H9 (cell line): ENCODE measurements around the gene ARHGEF7. TPM values are rescaled to one million over a fixed set of nuclear protein-coding genes. Genes with fewer than 3 reads are reported as not detected.

Source experiments
- DNase-seq: peaks from one replicate; pipeline ENCODE4 v3.0.0-alpha.2; 2017
- H2AFZ ChIP-seq: one replicate; pipeline ENCODE4 v1.6.1; 2013; ENCODE audit warnings: mild to moderate bottlenecking, low read length, control low read depth, moderate library complexity
- H2AK5ac ChIP-seq: 2 replicates; pipeline ENCODE4 v1.6.1; 2013; ENCODE audit warnings: low read length, control low read depth, mixed read lengths; ENCODE audit not compliant: insufficient read length
- H2BK120ac ChIP-seq: one replicate; pipeline ENCODE4 v1.6.1; 2013; ENCODE audit warnings: low read depth, mild to moderate bottlenecking, low read length, control low read depth, inconsistent platforms; ENCODE audit not compliant: poor library complexity, severe bottlenecking
- H2BK12ac ChIP-seq: 2 replicates; pipeline ENCODE4 v1.6.1; 2013; ENCODE audit warnings: low read length, control low read depth, mixed read lengths, low read depth; ENCODE audit not compliant: insufficient read length
- H2BK15ac ChIP-seq: 2 replicates; pipeline ENCODE4 v1.6.1; 2013; ENCODE audit warnings: low read depth, low read length, control low read depth
- H2BK20ac ChIP-seq: one replicate; pipeline ENCODE4 v1.6.1; 2013; ENCODE audit warnings: low read depth, mild to moderate bottlenecking, low read length, control low read depth, inconsistent platforms; ENCODE audit not compliant: poor library complexity, severe bottlenecking
- H2BK5ac ChIP-seq: 2 replicates; pipeline ENCODE4 v1.6.1; 2013; ENCODE audit warnings: low read length, control low read depth, mixed read lengths; ENCODE audit not compliant: insufficient read length
- H3K14ac ChIP-seq: 2 replicates; pipeline ENCODE4 v1.6.1; 2013; ENCODE audit warnings: low read length, control low read depth; ENCODE audit not compliant: insufficient read depth
- H3K18ac ChIP-seq: 2 replicates; pipeline ENCODE4 v1.6.1; 2013; ENCODE audit warnings: low read depth, mild to moderate bottlenecking, mixed read lengths, low read length, control low read depth; ENCODE audit not compliant: insufficient read length
- H3K23ac ChIP-seq: 2 replicates; pipeline ENCODE4 v1.6.1; 2013; ENCODE audit warnings: low read length, control low read depth, mixed read lengths, low read depth; ENCODE audit not compliant: insufficient read length
- H3K23me2 ChIP-seq: 2 replicates; pipeline ENCODE4 v1.6.1; 2013; ENCODE audit warnings: low read depth, mild to moderate bottlenecking, mixed read lengths, low read length, control low read depth; ENCODE audit not compliant: insufficient read length, poor library complexity, severe bottlenecking
- H3K27ac ChIP-seq: 2 replicates; pipeline ENCODE4 v1.5.1; 2013; ENCODE audit warnings: low read length, control low read depth, mixed read lengths, low read depth; ENCODE audit not compliant: insufficient read length
- H3K27me3 ChIP-seq: 2 replicates; pipeline ENCODE4 v1.6.1; 2013; ENCODE audit warnings: low read length, control low read depth, inconsistent platforms; ENCODE audit not compliant: insufficient read depth
- H3K4ac ChIP-seq: 2 replicates; pipeline ENCODE4 v1.6.1; 2013; ENCODE audit warnings: low read depth, mild to moderate bottlenecking, control low read depth, inconsistent platforms, low read length, moderate library complexity
- H3K4me1 ChIP-seq: 2 replicates; pipeline ENCODE4 v1.6.1; 2013; ENCODE audit warnings: low read length, control low read depth, inconsistent platforms; ENCODE audit not compliant: insufficient read depth
- H3K4me2 ChIP-seq: 2 replicates; pipeline ENCODE4 v1.6.1; 2013; ENCODE audit warnings: low read length, control low read depth, mixed read lengths; ENCODE audit not compliant: insufficient read length, insufficient read depth
- H3K56ac ChIP-seq: 2 replicates; pipeline ENCODE4 v1.6.1; 2013; ENCODE audit warnings: low read depth, mild to moderate bottlenecking, mixed read lengths, low read length, control low read depth; ENCODE audit not compliant: insufficient read length
- H3K79me1 ChIP-seq: 2 replicates; pipeline ENCODE4 v1.6.1; 2013; ENCODE audit warnings: low read depth, mild to moderate bottlenecking, moderate library complexity, low read length, control low read depth, inconsistent platforms; ENCODE audit not compliant: insufficient read depth, poor library complexity, severe bottlenecking
- H3K79me2 ChIP-seq: 2 replicates; pipeline ENCODE4 v1.6.1; 2013; ENCODE audit warnings: low read length, control low read depth, inconsistent platforms; ENCODE audit not compliant: insufficient read depth
- H3K9ac ChIP-seq: 2 replicates; pipeline ENCODE4 v1.6.1; 2013; ENCODE audit warnings: low read length, control low read depth, mixed read lengths; ENCODE audit not compliant: insufficient read length; ENCODE audit errors: extremely low read depth
- H3K9me3 ChIP-seq: one replicate; pipeline ENCODE4 v1.6.1; 2013; ENCODE audit warnings: low read depth, low read length, inconsistent platforms; ENCODE audit not compliant: control insufficient read depth
- H3T11ph ChIP-seq: one replicate; pipeline ENCODE4 v1.6.1; 2013; ENCODE audit warnings: mild to moderate bottlenecking, low read length, control low read depth, inconsistent platforms
- H4K20me1 ChIP-seq: one replicate; pipeline ENCODE4 v1.6.1; 2013; ENCODE audit not compliant: control insufficient read depth, insufficient read length, insufficient read depth
- H4K5ac ChIP-seq: 2 replicates; pipeline ENCODE4 v1.6.1; 2013; ENCODE audit warnings: low read depth, mild to moderate bottlenecking, mixed read lengths, low read length, control low read depth; ENCODE audit not compliant: insufficient read length
- H4K8ac ChIP-seq: replicated peaks from 2 replicates; pipeline ENCODE4 v1.6.1; 2013; ENCODE audit warnings: low read length, control low read depth, mixed read lengths, low read depth; ENCODE audit not compliant: insufficient read length
- H4K91ac ChIP-seq: 2 replicates; pipeline ENCODE4 v1.6.1; 2013; ENCODE audit warnings: low read depth, mild to moderate bottlenecking, moderate library complexity, mixed read lengths, low read length, control low read depth; ENCODE audit not compliant: insufficient read length
- H3K27ac Mint-ChIP-seq, 3 experiments: 2 replicates in 2 of 3; 3 replicates in 1 of 3; pipeline ENCODE4 v1.8.0; 2020 to 2021; ENCODE audit warnings: mixed read lengths in 3 of 3, mild to moderate bottlenecking in 1 of 3, moderate library complexity in 1 of 3
- H3K27me3 Mint-ChIP-seq: 2 replicates; pipeline ENCODE4 v1.8.0; 2021; ENCODE audit warnings: low read depth, mild to moderate bottlenecking, moderate library complexity, mixed read lengths
- H3K36me3 Mint-ChIP-seq, 3 experiments: 2 replicates in 2 of 3; 3 replicates in 1 of 3; pipeline ENCODE4 v1.8.0; 2020 to 2021; ENCODE audit warnings: low read depth in 3 of 3, mixed read lengths in 3 of 3; ENCODE audit not compliant: insufficient read depth in 1 of 3
- H3K4me1 Mint-ChIP-seq, 2 experiments: 2 replicates each; pipeline ENCODE4 v1.8.0; 2020; ENCODE audit warnings: mixed read lengths in 2 of 2
- H3K4me3 Mint-ChIP-seq, 2 experiments: 2 replicates in 1 of 2; 3 replicates in 1 of 2; pipeline ENCODE4 v1.8.0; 2020 to 2021; ENCODE audit warnings: mild to moderate bottlenecking in 2 of 2, mixed read lengths in 2 of 2, moderate library complexity in 1 of 2
- H3K9me3 Mint-ChIP-seq, 2 experiments: 2 replicates in 1 of 2; 3 replicates in 1 of 2; pipeline ENCODE4 v1.8.0; 2020; ENCODE audit warnings: mild to moderate bottlenecking in 2 of 2, mixed read lengths in 2 of 2, moderate library complexity in 1 of 2
- CTCF ChIP-seq: fragments of 200-600 bp; sonication (generic); conservative IDR thresholded peaks from 3 replicates; pipeline ENCODE4 v1.8.0; 2021; ENCODE audit warnings: antibody characterized with exemption, mild to moderate bottlenecking
- WGBS: extraction: QIAGEN DNeasy Blood & Tissue Kit; methylation state at CpG from one replicate; pipeline ENCODE4 v1.1.7; 2013; ENCODE audit warnings: missing lambda C conversion rate, low lambda C conversion rate, mixed read lengths; ENCODE audit not compliant: insufficient read length; ENCODE audit errors: extremely low coverage; 5-methylcytosine and 5-hydroxymethylcytosine counted together
- total RNA-seq: library from RNA; stranded (reverse); gene quantifications from 2 replicates; pipeline ENCODE4 v1.2.1, GENCODE V29; 2021

The ARHGEF7 gene
- total RNA-seq, 1 experiment from 2014 or later: 51.9 TPM

GRCh38 chr13:111315347-111315995, 200.4 kb downstream of the ARHGEF7 start:
- H3K4me1 ChIP-seq: no peaks in the 10 kb centered on the region
- no peaks in the 10 kb centered on the region for H3K23me2 ChIP-seq
- H2BK12ac ChIP-seq: no peak overlapping the region
- no peak overlapping the region for H3K27ac ChIP-seq
- no peaks in the 10 kb centered on the region for H4K20me1 ChIP-seq
- H3K18ac ChIP-seq: no peak overlapping the region
- H3K4ac ChIP-seq: no peak overlapping the region
- peaks cover 23 to 28% of the 10 kb centered on the region in 2 experiments for H3K9me3 Mint-ChIP-seq
- H2AFZ ChIP-seq: no peak overlapping the region
- H3K27ac Mint-ChIP-seq: no peak overlapping the region
- no peak overlapping the region for H3K4me3 Mint-ChIP-seq
- H3K36me3 Mint-ChIP-seq: peaks cover 25 to 29% (median 26%) of the 10 kb centered on the region in 3 experiments
- H4K5ac ChIP-seq: no peak overlapping the region
- no peak overlapping the region for H4K91ac ChIP-seq
- no peaks in the 10 kb centered on the region for H3K27me3 ChIP-seq
- no peak overlapping the region for H3K56ac ChIP-seq
- 0 out of 2 replicates have a peak, but pooled peaks cover 2% of the 10 kb centered on the region for H3K79me2 ChIP-seq
- no peaks in the 10 kb centered on the region for H3K79me1 ChIP-seq
- H4K8ac ChIP-seq: no peak overlapping the region
- no peak overlapping the region for H2BK120ac ChIP-seq
- no peak for DNase-seq
- H2BK15ac ChIP-seq: no peak overlapping the region
- no peak overlapping the region for H3K9ac ChIP-seq
- H3K9me3 ChIP-seq: no peaks in the 10 kb centered on the region
- no peaks in the 10 kb centered on the region for H3K27me3 Mint-ChIP-seq
- H3K4me1 Mint-ChIP-seq: peaks cover 7 to 10% of the 10 kb centered on the region in 2 experiments
- WGBS: no CpG with 5 or more reads among the region's 15 CpGs
- no peak overlapping the region for H2BK20ac ChIP-seq
- no peak overlapping the region for H3K4me2 ChIP-seq
- no peak overlapping the region; the same call in 1 of the 2 replicates for H3K14ac ChIP-seq
- H3T11ph ChIP-seq: no peak overlapping the region
- no peak for TF ChIP-seq CTCF
- H2AK5ac ChIP-seq: no peak overlapping the region
- no peak overlapping the region for H3K23ac ChIP-seq
- no peak overlapping the region for H2BK5ac ChIP-seq
